A549 (cell line): ENCODE measurements around the gene THBD.

ENCODE experiments used
- CEBPB ChIP-seq, 2 experiments: fragments of >200 bp in 1 of 2; sonication (Bioruptor Twin) in 1 of 2; formaldehyde crosslinking in 1 of 2; IDR thresholded peaks; 2 replicates each; pipeline ENCODE4 v1.6.1; 2012 to 2016
- HOXA7 ChIP-seq: fragments of 250-450 bp; sonication (Bioruptor Pico); IDR thresholded peaks from 2 replicates; pipeline ENCODE4 v1.5.0; 2020; ENCODE audit warnings: mild to moderate bottlenecking, moderate library complexity
- MAFK ChIP-seq: fragments of 450-650 bp; IDR thresholded peaks from 2 replicates; pipeline ENCODE4 v1.6.1; 2014; ENCODE audit not compliant: partially characterized antibody
- NFE2L2 ChIP-seq: fragments of 150-350 bp; conservative IDR thresholded peaks from 2 replicates; pipeline ENCODE4 v1.6.1; 2014; ENCODE audit warnings: low read length
- POLR2A ChIP-seq: IDR thresholded peaks from 2 replicates; pipeline ENCODE4 v1.6.1; 2012; ENCODE audit warnings: mild to moderate bottlenecking, low read length
- POLR2AphosphoS2 ChIP-seq: conservative IDR thresholded peaks from 2 replicates; pipeline ENCODE4 v1.6.1; 2012; ENCODE audit warnings: low read length, improper control_type of control experiment, inconsistent platforms
- RAD21 ChIP-seq, 2 experiments: fragments of >200 bp in 1 of 2; sonication (Bioruptor Twin) in 1 of 2; formaldehyde crosslinking in 1 of 2; IDR thresholded peaks in 1 of 2; conservative IDR thresholded peaks in 1 of 2; 2 replicates in 1 of 2; 3 replicates in 1 of 2; pipeline ENCODE4 v1.6.1; 2012 to 2018; ENCODE audit warnings: inconsistent platforms in 1 of 2
- REST ChIP-seq: fragments of 200-600 bp; sonication (generic); IDR thresholded peaks from 2 replicates; pipeline ENCODE4 v1.6.1; 2016; ENCODE audit warnings: antibody characterized with exemption, mild to moderate bottlenecking, moderate library complexity
- RFX5 ChIP-seq: fragments of 450-650 bp; IDR thresholded peaks from 2 replicates; pipeline ENCODE4 v1.7.1; 2014; ENCODE audit warnings: antibody characterized with exemption, mild to moderate bottlenecking, moderate library complexity
- SMC3 ChIP-seq: fragments of >200 bp; sonication (Bioruptor Twin); formaldehyde crosslinking; IDR thresholded peaks from 3 replicates; pipeline ENCODE4 v1.6.1; 2018; ENCODE audit warnings: inconsistent platforms
- TF ChIP-seq, protein P1 (sequence below): fragments of >200 bp; sonication (Bioruptor Twin); formaldehyde crosslinking; IDR thresholded peaks from 3 replicates; pipeline ENCODE4 v1.5.1; 2016
- TF ChIP-seq, protein P2 (sequence below): fragments of >200 bp; sonication (Bioruptor Twin); formaldehyde crosslinking; IDR thresholded peaks from 3 replicates; pipeline ENCODE4 v1.6.1; 2016

GRCh38 chr20:23034721-23035671 lies 14.5 kb downstream of the THBD start, which contains the start of gene SSTR4:
- TF ChIP-seq, protein P1, sequence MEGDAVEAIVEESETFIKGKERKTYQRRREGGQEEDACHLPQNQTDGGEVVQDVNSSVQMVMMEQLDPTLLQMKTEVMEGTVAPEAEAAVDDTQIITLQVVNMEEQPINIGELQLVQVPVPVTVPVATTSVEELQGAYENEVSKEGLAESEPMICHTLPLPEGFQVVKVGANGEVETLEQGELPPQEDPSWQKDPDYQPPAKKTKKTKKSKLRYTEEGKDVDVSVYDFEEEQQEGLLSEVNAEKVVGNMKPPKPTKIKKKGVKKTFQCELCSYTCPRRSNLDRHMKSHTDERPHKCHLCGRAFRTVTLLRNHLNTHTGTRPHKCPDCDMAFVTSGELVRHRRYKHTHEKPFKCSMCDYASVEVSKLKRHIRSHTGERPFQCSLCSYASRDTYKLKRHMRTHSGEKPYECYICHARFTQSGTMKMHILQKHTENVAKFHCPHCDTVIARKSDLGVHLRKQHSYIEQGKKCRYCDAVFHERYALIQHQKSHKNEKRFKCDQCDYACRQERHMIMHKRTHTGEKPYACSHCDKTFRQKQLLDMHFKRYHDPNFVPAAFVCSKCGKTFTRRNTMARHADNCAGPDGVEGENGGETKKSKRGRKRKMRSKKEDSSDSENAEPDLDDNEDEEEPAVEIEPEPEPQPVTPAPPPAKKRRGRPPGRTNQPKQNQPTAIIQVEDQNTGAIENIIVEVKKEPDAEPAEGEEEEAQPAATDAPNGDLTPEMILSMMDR = no peak
- no peak for TF ChIP-seq CEBPB (IDR thresholded peaks at IDR 0.05)
- TF ChIP-seq REST = no peak
- TF ChIP-seq POLR2A = no peak
- TF ChIP-seq NFE2L2 = no peak
- TF ChIP-seq HOXA7 (CRISPR knock-in tag) = no peak
- TF ChIP-seq, protein P2, sequence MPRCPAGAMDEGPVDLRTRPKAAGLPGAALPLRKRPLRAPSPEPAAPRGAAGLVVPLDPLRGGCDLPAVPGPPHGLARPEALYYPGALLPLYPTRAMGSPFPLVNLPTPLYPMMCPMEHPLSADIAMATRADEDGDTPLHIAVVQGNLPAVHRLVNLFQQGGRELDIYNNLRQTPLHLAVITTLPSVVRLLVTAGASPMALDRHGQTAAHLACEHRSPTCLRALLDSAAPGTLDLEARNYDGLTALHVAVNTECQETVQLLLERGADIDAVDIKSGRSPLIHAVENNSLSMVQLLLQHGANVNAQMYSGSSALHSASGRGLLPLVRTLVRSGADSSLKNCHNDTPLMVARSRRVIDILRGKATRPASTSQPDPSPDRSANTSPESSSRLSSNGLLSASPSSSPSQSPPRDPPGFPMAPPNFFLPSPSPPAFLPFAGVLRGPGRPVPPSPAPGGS = no peak
- TF ChIP-seq SMC3 = no peak
- TF ChIP-seq RFX5 = no peak
- TF ChIP-seq MAFK = no peak
- no peak for TF ChIP-seq RAD21 (conservative IDR thresholded peaks at IDR 0.05 in 1 of 2, IDR thresholded peaks at IDR 0.05 in 1 of 2)
- no peak for TF ChIP-seq POLR2AphosphoS2
